Activated CD8-positive, alpha-beta T cell treated with anti-CD3 and anti-CD28 coated beads for 36 hours (primary cell): ENCODE measurements around the gene GLYATL2. TPM values are rescaled to one million over a fixed set of nuclear protein-coding genes. Genes with fewer than 3 reads are reported as not detected.

Source experiments
- ATAC-seq: fragments of 200-7000 bp; cut with Tn5 transposase; one replicate; pipeline ENCODE4 v1.10.0; 2021; ENCODE audit warnings: mild to moderate bottlenecking, moderate library complexity
- CTCF ChIA-PET: fragments of 350-600 bp; sonication (Branson Sonifier 250); formaldehyde crosslinking; loops from one replicate; lab custom pipeline; 2021; ENCODE audit warnings: antibody characterized with exemption; lab: Charles Lee
- POLR2A ChIA-PET: fragments of 350-600 bp; sonication (Branson Sonifier 250); formaldehyde crosslinking; loops from one replicate; lab custom pipeline; 2021; ENCODE audit warnings: antibody characterized with exemption; lab: Charles Lee
- DNase-seq: peaks from one replicate; pipeline ENCODE4 v3.0.0-alpha.2; 2020
- H3K27ac Mint-ChIP-seq: one replicate; pipeline ENCODE4 v1.8.0; 2021; ENCODE audit warnings: mild to moderate bottlenecking, mixed read lengths
- H3K27me3 Mint-ChIP-seq: one replicate; pipeline ENCODE4 v1.8.0; 2021; ENCODE audit warnings: mixed read lengths
- H3K36me3 Mint-ChIP-seq: one replicate; pipeline ENCODE4 v1.8.0; 2021; ENCODE audit warnings: low read depth, mixed read lengths
- H3K4me1 Mint-ChIP-seq: one replicate; pipeline ENCODE4 v1.8.0; 2021; ENCODE audit warnings: low read depth, mixed read lengths
- H3K4me3 Mint-ChIP-seq: one replicate; pipeline ENCODE4 v1.8.0; 2021; ENCODE audit warnings: mild to moderate bottlenecking, moderate library complexity, mixed read lengths
- H3K9me3 Mint-ChIP-seq: one replicate; pipeline ENCODE4 v1.8.0; 2021; ENCODE audit warnings: mixed read lengths
- CTCF ChIP-seq: fragments of 200-600 bp; IDR thresholded peaks from one replicate; pipeline ENCODE4 v1.8.0; 2022; ENCODE audit warnings: antibody characterized with exemption, mild to moderate bottlenecking
- intact Hi-C: fragments of 100-400 bp; cut with micrococcal nuclease; formaldehyde crosslinking; loops from one replicate; pipeline ENCODE4 v1.10.0; 2022
- total RNA-seq, 2 experiments: library from RNA; stranded (reverse); gene quantifications; one replicate each; pipeline ENCODE4 v1.2.3, GENCODE V29; 2021

GLYATL2 gene
- total RNA-seq, 2 experiments from 2014 or later, result not detected

DNA sequence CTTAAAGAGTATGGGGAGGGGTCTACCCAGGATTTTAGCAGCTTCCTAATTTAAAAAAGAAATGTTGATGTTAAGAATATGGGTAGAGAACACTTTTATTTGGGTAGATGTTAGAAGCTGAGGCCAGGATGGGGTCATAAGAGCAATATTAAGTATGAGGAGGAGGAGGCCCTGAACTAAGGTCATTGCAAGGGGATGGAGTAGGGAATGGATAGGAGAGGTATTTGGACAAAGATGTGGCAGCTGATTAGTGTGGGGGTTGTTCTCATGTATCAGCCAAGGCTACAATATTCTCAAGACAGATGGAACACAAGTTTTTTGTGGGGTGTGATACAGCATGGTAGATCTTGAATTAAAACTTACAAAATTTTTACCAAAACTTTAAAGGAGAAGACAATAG, 35.7 kb upstream of the GLYATL2 start:
- H3K9me3 Mint-ChIP-seq, result peaks cover 2% of the 10 kb centered on the region
- peaks cover 9% of the 10 kb centered on the region for H3K27me3 Mint-ChIP-seq
- no peak for TF ChIP-seq CTCF
- CTCF ChIA-PET, result interaction anchor here (0.9 kb wide), 1 partner anchor 9 kb away, joined by 3 read pairs; no protein-coding TSS in a partner anchor
- H3K4me1 Mint-ChIP-seq, result no peaks in the 10 kb centered on the region
- ATAC-seq, result no peak
- no peaks in the 10 kb centered on the region for H3K36me3 Mint-ChIP-seq
- POLR2A ChIA-PET, result no interaction called here
- no peak overlapping the region for H3K4me3 Mint-ChIP-seq
- no peak overlapping the region for H3K27ac Mint-ChIP-seq
- intact Hi-C loops, result no loop called here
- DNase-seq, result no peak

- Mint-ChIP-seq H3K4me1 (no peaks in the 10 kb centered on the region), H3K4me3 (no peak overlapping the region), H3K27me3 (peaks cover 6% of the 10 kb centered on the region), H3K36me3 (no peaks in the 10 kb centered on the region), H3K9me3 (peaks cover 6% of the 10 kb centered on the region), H3K27ac (no peak overlapping the region)
- ATAC-seq, result no peak
- no peak for DNase-seq
- ChIA-PET POLR2A (no interaction called here), CTCF (no interaction called here)
- intact Hi-C loops, result no loop called here
- TF ChIP-seq CTCF, result no peak
Observed at GRCh38 chr11:58867556-58867955, 23.1 kb upstream of the GLYATL2 start.

GRCh38 chr11:58866788-58867187, 22.3 kb upstream of the GLYATL2 start:
- no peak for DNase-seq
- intact Hi-C loops, result no loop called here
- no peak for ATAC-seq
- Mint-ChIP-seq H3K36me3 (no peaks in the 10 kb centered on the region), H3K4me3 (no peak overlapping the region), H3K4me1 (no peaks in the 10 kb centered on the region), H3K27ac (no peak overlapping the region), H3K27me3 (peaks cover 9% of the 10 kb centered on the region), H3K9me3 (peaks cover 10% of the 10 kb centered on the region)
- no peak for TF ChIP-seq CTCF
- POLR2A ChIA-PET, result no interaction called here
- CTCF ChIA-PET, result no interaction called here

- intact Hi-C loops, result no loop called here
- ATAC-seq, result no peak
- Mint-ChIP-seq H3K27ac (no peak overlapping the region), H3K4me3 (no peak overlapping the region), H3K4me1 (no peaks in the 10 kb centered on the region), H3K36me3 (no peaks in the 10 kb centered on the region), H3K9me3 (peaks cover 10% of the 10 kb centered on the region), H3K27me3 (peaks cover 9% of the 10 kb centered on the region)
- CTCF ChIA-PET, result no interaction called here
- no peak for DNase-seq
- POLR2A ChIA-PET, result no interaction called here
- no peak for TF ChIP-seq CTCF
Observed at GRCh38 chr11:58864335-58864734, 19.8 kb upstream of the GLYATL2 start.

- Mint-ChIP-seq H3K36me3 (no peaks in the 10 kb centered on the region), H3K9me3 (peaks cover 10% of the 10 kb centered on the region), H3K4me3 (no peak overlapping the region), H3K27ac (no peak overlapping the region), H3K4me1 (no peaks in the 10 kb centered on the region), H3K27me3 (peaks cover 9% of the 10 kb centered on the region)
- TF ChIP-seq CTCF, result no peak
- no peak for ATAC-seq
- no peak for DNase-seq
- POLR2A ChIA-PET, result no interaction called here
- CTCF ChIA-PET, result no interaction called here
- intact Hi-C loops, result no loop called here
Observed at GRCh38 chr11:58863697-58864096, 19.2 kb upstream of the GLYATL2 start.
